HG02763 (cell line): ENCODE measurements around the gene PJA2.
"Not testable (repeated sequence)": the region's sequence is repeated elsewhere in the genome, so short reads cannot be mapped to it uniquely, and the experiment has no call there.

Source experiments
- ATAC-seq: cut with Tn5 transposase; IDR thresholded peaks from one replicate; pipeline ENCODE4 v1.9.1; 2021; ENCODE audit warnings: mild to moderate bottlenecking, moderate library complexity; ENCODE audit not compliant: unreplicated experiment

Gene PJA2

DNA sequence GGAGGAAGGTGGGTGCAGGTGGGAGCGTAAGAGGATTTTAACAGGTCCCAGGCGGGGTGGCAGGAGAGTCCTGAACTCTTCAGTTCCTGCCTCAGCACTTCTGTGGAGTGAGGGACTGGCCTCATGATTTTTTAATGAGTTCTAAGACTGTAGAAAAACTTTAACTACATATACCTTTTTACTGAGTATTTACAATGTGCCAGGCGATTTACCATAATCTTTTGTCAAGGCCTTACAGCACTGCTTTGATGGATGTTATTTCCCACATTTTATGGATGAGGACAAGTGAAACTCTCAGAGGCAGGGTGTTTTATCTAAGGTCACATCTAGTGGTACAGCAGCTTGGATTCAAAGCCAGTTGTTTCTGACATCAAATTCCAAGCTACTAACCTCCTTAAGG lies 99.5 kb downstream of the PJA2 start:
- ATAC-seq: no peak

DNA sequence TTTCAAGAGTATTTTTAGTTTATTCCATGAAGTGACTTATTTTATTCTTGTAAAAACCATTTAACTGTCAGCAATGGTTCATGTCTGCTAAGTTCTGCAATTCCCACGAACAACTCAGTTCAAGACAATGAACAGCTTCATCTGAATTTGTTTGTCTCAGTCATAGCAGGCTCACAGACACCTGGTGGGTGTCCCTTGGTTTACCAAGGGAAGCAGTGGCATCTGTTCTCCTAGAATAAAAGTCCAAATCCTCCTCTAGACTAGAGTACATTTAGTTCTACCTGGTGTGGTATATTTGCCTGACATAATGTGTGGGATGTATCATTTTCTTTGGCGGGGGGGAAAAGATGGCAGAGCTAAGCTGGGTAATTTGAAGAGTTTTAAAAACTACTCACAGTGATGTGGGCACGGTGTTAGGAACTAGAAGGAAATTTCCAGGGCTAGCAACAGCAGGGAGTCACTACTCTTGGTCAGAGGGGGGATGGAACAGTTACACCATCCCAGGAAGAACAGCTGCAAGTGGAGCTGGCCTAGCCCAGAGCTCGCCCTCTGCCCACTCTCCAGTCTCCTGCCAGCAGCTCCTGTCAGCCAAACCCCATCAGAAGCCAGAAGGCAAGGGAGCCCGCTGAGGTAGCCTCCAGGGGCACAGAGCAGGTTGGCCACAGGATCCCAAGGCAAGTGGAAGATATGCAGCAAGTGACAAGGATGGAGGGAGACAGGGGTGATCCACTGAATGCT lies 100.3 kb downstream of the PJA2 start:
- no peak for ATAC-seq

GRCh38 chr5:109307951-109308350 lies 101.8 kb downstream of the PJA2 start:
- no peak for ATAC-seq

DNA sequence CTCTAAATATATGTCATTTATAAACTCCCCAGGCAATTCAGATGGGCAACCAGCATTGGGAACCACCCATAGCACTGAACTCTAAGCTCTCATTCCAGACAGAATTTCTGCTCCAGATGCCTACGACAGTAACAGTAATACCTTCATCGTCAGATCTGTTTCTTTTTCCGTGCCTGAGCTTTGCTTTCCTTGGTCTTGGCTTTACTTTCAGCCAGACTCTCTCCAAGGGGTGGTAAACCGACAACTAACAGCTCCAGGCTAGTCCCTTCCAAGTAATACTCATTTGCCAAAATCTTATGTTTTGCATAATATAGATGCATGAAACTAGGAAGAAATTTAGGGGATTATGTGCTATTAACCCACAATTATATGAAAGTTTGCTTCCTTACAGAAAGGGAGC lies 102.3 kb downstream of the PJA2 start:
- ATAC-seq: no peak

DNA sequence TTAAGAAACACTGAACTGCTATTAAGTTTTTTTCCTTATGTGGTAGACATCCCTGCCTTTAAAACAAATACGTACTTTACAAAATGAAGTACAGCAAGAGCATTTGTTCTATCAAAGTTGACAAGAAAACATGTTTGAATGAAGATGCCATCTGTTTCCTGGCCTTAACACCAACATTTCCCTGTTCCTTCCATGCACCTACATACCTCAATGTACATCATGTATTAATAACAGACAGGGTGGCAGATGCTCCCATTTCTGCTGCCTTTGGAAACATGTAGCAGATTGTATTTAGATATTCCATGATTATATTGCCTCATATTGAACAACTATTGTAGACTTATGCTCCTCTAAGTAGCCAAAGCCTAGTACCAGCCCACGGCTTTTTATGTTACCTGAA lies 104.4 kb downstream of the PJA2 start:
- ATAC-seq: no peak

GRCh38 chr5:109304309-109304708 lies 105.5 kb downstream of the PJA2 start:
- no peak for ATAC-seq

- no peak for ATAC-seq
Observed at GRCh38 chr5:109300367-109300766, 109.4 kb downstream of the PJA2 start.

GRCh38 chr5:109299557-109299956 lies 110.2 kb downstream of the PJA2 start:
- ATAC-seq: no peak

- no peak for ATAC-seq
Observed at GRCh38 chr5:109298794-109299193, 111.0 kb downstream of the PJA2 start.

GRCh38 chr5:109297900-109298299 lies 111.9 kb downstream of the PJA2 start:
- ATAC-seq: no peak

DNA sequence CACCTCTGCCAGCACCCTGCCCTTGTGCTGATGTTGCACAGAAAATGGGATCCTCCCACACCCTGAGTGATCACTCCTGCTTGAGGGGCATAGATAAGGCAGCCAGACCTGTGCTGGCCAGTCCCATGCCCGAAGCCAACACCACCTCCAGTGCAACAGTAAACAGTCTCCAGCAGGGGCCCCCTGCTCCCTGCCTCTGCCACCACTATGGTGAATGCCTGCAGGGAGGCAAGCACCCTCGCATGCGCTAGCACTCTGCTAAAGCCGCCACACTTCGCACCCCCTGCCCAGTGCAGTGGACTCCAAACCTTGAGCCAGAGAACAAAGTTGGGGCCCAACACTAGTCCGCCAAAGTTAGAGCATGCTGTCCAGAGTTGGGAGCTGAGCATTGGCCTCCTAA lies 118.7 kb downstream of the PJA2 start:
- no peak for ATAC-seq

DNA sequence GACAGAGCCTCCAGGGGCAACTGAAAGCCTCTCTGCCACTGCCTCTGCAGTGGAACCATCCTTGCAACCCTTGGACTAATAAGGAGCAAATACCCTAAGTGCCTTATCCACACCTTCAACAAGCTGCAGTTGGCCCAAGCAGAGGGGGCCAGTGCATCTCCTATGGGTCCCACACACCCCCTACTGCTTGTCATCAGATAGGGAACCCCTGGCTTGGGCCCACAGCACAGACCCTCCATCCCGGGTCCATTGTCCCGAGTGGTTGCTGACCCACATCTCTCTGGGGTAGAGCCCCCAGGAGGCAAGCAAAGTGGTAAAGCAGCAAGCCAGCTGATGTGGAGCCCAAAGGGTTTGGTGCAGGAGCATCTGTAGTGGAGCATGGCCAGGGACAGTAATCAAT lies 119.5 kb downstream of the PJA2 start:
- ATAC-seq: no peak

- not testable (repeated sequence) for ATAC-seq
Observed at GRCh38 chr5:109286628-109287027, 123.1 kb downstream of the PJA2 start.
